ENCODE data around the gene GPX6. TPM values are rescaled to one million over a fixed set of nuclear protein-coding genes. Genes with fewer than 3 reads are reported as not detected.

Gene GPX6
- total RNA-seq, 1 experiment from 2014 or later: not detected

DNA sequence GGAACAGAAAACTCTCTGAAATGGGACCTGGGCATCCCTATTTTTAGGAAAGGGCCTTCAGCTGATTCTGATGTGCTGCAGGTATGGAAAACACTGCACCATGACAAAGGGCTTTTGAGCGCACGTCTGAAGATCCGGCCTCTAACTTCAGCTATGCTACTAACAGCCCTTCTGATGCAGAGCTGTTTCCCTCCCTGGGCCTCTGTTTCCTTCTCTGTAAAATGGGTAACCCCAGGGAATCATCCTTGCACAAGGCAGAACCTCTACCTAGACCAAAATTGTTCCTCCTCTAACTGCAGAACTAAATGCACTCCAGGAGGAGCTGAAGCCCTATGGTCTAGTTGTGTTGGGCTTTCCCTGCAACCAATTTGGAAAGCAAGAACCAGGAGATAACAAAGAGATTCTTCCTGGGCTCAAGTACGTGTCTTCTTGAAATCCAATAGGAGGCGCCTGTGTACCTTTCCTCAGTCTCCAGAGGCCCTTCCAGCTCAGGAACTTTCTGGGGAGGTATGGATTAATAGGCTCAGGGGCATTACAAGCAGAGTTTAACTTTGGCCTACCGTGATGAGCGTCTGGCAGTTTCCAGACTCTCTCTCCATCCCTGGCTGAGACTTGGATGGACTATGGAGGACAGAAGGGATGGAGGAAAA lies 16.0 kb upstream of the GPX6 start:
- ChIA-PET POLR2A (no interaction called here), CTCF (no interaction called here)
- no TSS peak for BruUV-seq (replicated peaks)
- DNase-seq (ENCODE audit: low read depth, low spot score) (no peak), ATAC-seq (peak; percentile 60)
- Histone ChIP-seq H3K9me3 (ENCODE audit: control insufficient read depth, insufficient read depth, low read depth, low read length) (no peaks in the 10 kb centered on the region), H3K27me3 (ENCODE audit: control insufficient read depth, insufficient read depth, low read length) (peaks cover 15% of the 10 kb centered on the region), H3K4me1 (ENCODE audit: control insufficient read depth, insufficient read depth, low read length) (no peaks in the 10 kb centered on the region), H3K27ac (ENCODE audit: low read length) (no peak overlapping the region), H3K4me3 (ENCODE audit: low read depth in 2 of 2, low read length in 2 of 2) (no peak overlapping the region), H3K36me3 (ENCODE audit: control insufficient read depth, insufficient read depth, low read length) (no peaks in the 10 kb centered on the region)
- TF ChIP-seq, protein P1, sequence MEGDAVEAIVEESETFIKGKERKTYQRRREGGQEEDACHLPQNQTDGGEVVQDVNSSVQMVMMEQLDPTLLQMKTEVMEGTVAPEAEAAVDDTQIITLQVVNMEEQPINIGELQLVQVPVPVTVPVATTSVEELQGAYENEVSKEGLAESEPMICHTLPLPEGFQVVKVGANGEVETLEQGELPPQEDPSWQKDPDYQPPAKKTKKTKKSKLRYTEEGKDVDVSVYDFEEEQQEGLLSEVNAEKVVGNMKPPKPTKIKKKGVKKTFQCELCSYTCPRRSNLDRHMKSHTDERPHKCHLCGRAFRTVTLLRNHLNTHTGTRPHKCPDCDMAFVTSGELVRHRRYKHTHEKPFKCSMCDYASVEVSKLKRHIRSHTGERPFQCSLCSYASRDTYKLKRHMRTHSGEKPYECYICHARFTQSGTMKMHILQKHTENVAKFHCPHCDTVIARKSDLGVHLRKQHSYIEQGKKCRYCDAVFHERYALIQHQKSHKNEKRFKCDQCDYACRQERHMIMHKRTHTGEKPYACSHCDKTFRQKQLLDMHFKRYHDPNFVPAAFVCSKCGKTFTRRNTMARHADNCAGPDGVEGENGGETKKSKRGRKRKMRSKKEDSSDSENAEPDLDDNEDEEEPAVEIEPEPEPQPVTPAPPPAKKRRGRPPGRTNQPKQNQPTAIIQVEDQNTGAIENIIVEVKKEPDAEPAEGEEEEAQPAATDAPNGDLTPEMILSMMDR (IDR thresholded peaks at IDR 0.05): peak; percentile 51
- TF ChIP-seq SIN3A (IDR thresholded peaks at IDR 0.05; ENCODE audit: borderline replicate concordance, insufficient read depth, low read depth, low read length): no peak
- intact Hi-C loops (cut with micrococcal nuclease; ENCODE audit: unreplicated experiment) (no loop called here), in situ Hi-C loops (cut with HindIII; ENCODE audit: low pct_unique_long_range_greater_than_20kb, low sequenced_read_pairs) (no loop called here)

DNA sequence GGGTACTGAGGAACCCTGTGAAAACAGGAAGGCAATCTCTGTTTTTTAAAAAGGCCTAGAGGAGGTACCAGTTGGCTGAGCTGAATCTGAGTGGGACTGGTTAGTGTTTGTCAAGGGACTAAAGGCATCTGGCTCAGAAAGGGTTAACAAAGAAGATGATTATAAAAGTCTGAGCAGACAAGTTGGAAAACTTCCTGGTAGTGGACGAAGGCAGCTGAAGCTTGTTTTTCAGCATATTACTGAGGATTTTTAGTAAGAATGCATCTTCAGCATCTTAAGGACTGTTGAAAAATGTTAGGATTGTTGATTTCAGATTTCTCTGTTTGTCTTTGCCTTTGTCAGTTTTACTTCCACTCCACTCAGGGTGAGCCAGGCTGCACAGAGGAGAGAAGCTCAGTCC lies 15.2 kb upstream of the GPX6 start:
- DNase-seq (ENCODE audit: low read depth, low spot score) (no peak), ATAC-seq (no peak)
- H3K36me3 ChIP-seq (ENCODE audit: control insufficient read depth, insufficient read depth, low read length): no peaks in the 10 kb centered on the region
- no peaks in the 10 kb centered on the region for H3K4me1 ChIP-seq (ENCODE audit: control insufficient read depth, insufficient read depth, low read length)
- ChIA-PET CTCF (no interaction called here), POLR2A (no interaction called here)
- H3K27ac ChIP-seq (ENCODE audit: low read length): no peak overlapping the region
- in situ Hi-C loops (cut with HindIII; ENCODE audit: low pct_unique_long_range_greater_than_20kb, low sequenced_read_pairs) (no loop called here), intact Hi-C loops (cut with micrococcal nuclease; ENCODE audit: unreplicated experiment) (no loop called here)
- no peak overlapping the region for H3K4me3 ChIP-seq (ENCODE audit: low read depth in 2 of 2, low read length in 2 of 2)
- TF ChIP-seq, protein P2, sequence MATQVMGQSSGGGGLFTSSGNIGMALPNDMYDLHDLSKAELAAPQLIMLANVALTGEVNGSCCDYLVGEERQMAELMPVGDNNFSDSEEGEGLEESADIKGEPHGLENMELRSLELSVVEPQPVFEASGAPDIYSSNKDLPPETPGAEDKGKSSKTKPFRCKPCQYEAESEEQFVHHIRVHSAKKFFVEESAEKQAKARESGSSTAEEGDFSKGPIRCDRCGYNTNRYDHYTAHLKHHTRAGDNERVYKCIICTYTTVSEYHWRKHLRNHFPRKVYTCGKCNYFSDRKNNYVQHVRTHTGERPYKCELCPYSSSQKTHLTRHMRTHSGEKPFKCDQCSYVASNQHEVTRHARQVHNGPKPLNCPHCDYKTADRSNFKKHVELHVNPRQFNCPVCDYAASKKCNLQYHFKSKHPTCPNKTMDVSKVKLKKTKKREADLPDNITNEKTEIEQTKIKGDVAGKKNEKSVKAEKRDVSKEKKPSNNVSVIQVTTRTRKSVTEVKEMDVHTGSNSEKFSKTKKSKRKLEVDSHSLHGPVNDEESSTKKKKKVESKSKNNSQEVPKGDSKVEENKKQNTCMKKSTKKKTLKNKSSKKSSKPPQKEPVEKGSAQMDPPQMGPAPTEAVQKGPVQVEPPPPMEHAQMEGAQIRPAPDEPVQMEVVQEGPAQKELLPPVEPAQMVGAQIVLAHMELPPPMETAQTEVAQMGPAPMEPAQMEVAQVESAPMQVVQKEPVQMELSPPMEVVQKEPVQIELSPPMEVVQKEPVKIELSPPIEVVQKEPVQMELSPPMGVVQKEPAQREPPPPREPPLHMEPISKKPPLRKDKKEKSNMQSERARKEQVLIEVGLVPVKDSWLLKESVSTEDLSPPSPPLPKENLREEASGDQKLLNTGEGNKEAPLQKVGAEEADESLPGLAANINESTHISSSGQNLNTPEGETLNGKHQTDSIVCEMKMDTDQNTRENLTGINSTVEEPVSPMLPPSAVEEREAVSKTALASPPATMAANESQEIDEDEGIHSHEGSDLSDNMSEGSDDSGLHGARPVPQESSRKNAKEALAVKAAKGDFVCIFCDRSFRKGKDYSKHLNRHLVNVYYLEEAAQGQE (IDR thresholded peaks at IDR 0.05; ENCODE audit: insufficient read depth in 1 of 2, low read depth in 2 of 2, low read length in 1 of 2): no peak
- no peak for TF ChIP-seq POLR2AphosphoS5 (IDR thresholded peaks at IDR 0.05; ENCODE audit: low read depth, low read length)
- H3K9me3 ChIP-seq (ENCODE audit: control insufficient read depth, insufficient read depth, low read depth, low read length): no peaks in the 10 kb centered on the region
- no TSS peak for BruUV-seq (replicated peaks)
- peaks cover 18% of the 10 kb centered on the region for H3K27me3 ChIP-seq (ENCODE audit: control insufficient read depth, insufficient read depth, low read length)

DNA sequence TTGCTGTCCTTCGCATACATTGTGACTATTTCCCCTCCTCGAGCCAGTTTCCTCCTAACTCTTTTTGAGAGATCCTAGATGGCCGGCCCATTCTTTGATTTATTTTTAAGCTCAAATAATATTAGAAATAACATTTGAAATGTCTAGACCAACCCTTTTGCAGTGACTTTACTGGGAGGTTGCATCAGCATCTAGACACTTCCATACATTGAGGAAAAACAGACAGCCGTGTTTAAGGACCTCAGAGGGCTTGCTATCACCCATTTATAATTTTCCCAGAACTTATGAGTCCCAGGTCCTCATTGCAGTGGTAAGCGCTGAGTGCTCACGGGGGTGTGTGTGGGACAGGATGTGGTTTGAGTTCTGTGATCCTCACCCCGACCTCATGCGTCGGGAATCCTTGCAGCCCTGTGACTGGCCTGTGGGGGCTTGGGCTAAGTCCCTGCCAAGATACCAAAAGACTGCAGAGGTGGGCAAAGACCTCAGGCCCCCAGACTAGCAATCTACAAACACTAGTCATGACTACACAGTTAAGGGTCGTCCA lies 10.0 kb upstream of the GPX6 start, which contains the start of gene GPX5:
GPX5 (plus strand) TSS at position 386 of the 544 bp plus-strand sequence; CDS start at position 519, 133 bp downstream.
- intact Hi-C loops (cut with micrococcal nuclease; ENCODE audit: unreplicated experiment): no loop called here
- BruUV-seq (replicated peaks): no TSS peak
- POLR2A ChIA-PET: no interaction called here
- Histone ChIP-seq H3K36me3 (ENCODE audit: control insufficient read depth, insufficient read depth, low read length) (no peaks in the 10 kb centered on the region), H3K9me3 (ENCODE audit: control insufficient read depth, insufficient read depth, low read depth, low read length) (no peaks in the 10 kb centered on the region), H3K27ac (ENCODE audit: low read length) (no peak within 1 kb of the TSS), H3K27me3 (ENCODE audit: control insufficient read depth, insufficient read depth, low read length) (peaks cover 25% of the 10 kb centered on the region), H3K4me1 (ENCODE audit: control insufficient read depth, insufficient read depth, low read length) (no peaks in the 10 kb centered on the region), H3K4me3 (ENCODE audit: low read depth in 2 of 2, low read length in 2 of 2) (no peak within 1 kb of the TSS)
- TF ChIP-seq SIN3A (IDR thresholded peaks at IDR 0.05; ENCODE audit: borderline replicate concordance, insufficient read depth, low read depth, low read length) (no peak), POLR2AphosphoS5 (IDR thresholded peaks at IDR 0.05; ENCODE audit: low read depth, low read length) (no peak), TCF7L2 (IDR thresholded peaks at IDR 0.05; ENCODE audit: low read depth, low read length) (no peak)
- TF ChIP-seq, protein P2 (IDR thresholded peaks at IDR 0.05; ENCODE audit: insufficient read depth in 1 of 2, low read depth in 2 of 2, low read length in 1 of 2): no peak
- DNase-seq (ENCODE audit: low read depth, low spot score): no peak
- in situ Hi-C loops (cut with HindIII; ENCODE audit: low pct_unique_long_range_greater_than_20kb, low sequenced_read_pairs): no loop called here
- ATAC-seq: no peak
- CTCF ChIA-PET: no interaction called here

Data from Panc1 (cell line).